PFSK-1 (cell line): ENCODE results near the gene ARV1.

Source experiments
- FOXP2 ChIP-seq: optimal IDR thresholded peaks from 2 replicates; pipeline ENCODE3; 2011; ENCODE audit warnings: borderline replicate concordance, control low read depth, inconsistent platforms; ENCODE audit not compliant: insufficient read depth; ENCODE audit errors: extremely low read length, extremely low read depth
- POLR2AphosphoS5 ChIP-seq: IDR thresholded peaks from 2 replicates; pipeline ENCODE4 v1.6.1; 2012; ENCODE audit warnings: low read depth, mild to moderate bottlenecking, control low read depth, low read length, moderate library complexity
- REST ChIP-seq, 2 experiments: IDR thresholded peaks; 2 replicates each; pipeline versions ENCODE4 v1.6.1 to v1.8.0; 2011 to 2012; ENCODE audit warnings: low read depth in 2 of 2, low read length in 2 of 2, control low read depth in 1 of 2, inconsistent platforms in 1 of 2, mild to moderate bottlenecking in 1 of 2, moderate library complexity in 1 of 2; ENCODE audit not compliant: insufficient read depth in 1 of 2
- SIN3A ChIP-seq: IDR thresholded peaks from 2 replicates; pipeline ENCODE4 v1.6.1; 2012; ENCODE audit warnings: mild to moderate bottlenecking, low read length, moderate library complexity, borderline replicate concordance; ENCODE audit not compliant: insufficient read depth
- TAF1 ChIP-seq: IDR thresholded peaks from 2 replicates; pipeline ENCODE4 v1.6.1; 2012; ENCODE audit warnings: low read length, control low read depth, borderline replicate concordance; ENCODE audit not compliant: insufficient read depth

ARV1 gene

GRCh38 chr1:230987448-230987847 is 8.6 kb downstream of the ARV1 start:
- TF ChIP-seq FOXP2 (no peak), POLR2AphosphoS5 (no peak), REST (IDR thresholded peaks at IDR 0.05; ENCODE audit: insufficient read depth in 1 of 2, low read depth in 2 of 2, low read length in 2 of 2) (no peak), SIN3A (no peak), TAF1 (no peak)

GRCh38 chr1:230992100-230992774 is 13.3 kb downstream of the ARV1 start:
- TF ChIP-seq SIN3A (no peak), FOXP2 (no peak), REST (IDR thresholded peaks at IDR 0.05; ENCODE audit: insufficient read depth in 1 of 2, low read depth in 2 of 2, low read length in 2 of 2) (no peak), TAF1 (no peak), POLR2AphosphoS5 (no peak)

GRCh38 chr1:230994860-230995259 is 16.0 kb downstream of the ARV1 start:
- TF ChIP-seq POLR2AphosphoS5 (no peak), REST (IDR thresholded peaks at IDR 0.05; ENCODE audit: insufficient read depth in 1 of 2, low read depth in 2 of 2, low read length in 2 of 2) (no peak), SIN3A (no peak), TAF1 (no peak), FOXP2 (no peak)

- TF ChIP-seq FOXP2 (no peak), SIN3A (no peak), TAF1 (no peak), POLR2AphosphoS5 (no peak), REST (IDR thresholded peaks at IDR 0.05; ENCODE audit: insufficient read depth in 1 of 2, low read depth in 2 of 2, low read length in 2 of 2) (no peak)
Measured at GRCh38 chr1:231000201-231000600, 21.3 kb downstream of the ARV1 start.

GRCh38 chr1:231000639-231001038 is 21.7 kb downstream of the ARV1 start:
- TF ChIP-seq REST (IDR thresholded peaks at IDR 0.05; ENCODE audit: insufficient read depth in 1 of 2, low read depth in 2 of 2, low read length in 2 of 2) (no peak), POLR2AphosphoS5 (no peak), FOXP2 (no peak), TAF1 (no peak), SIN3A (no peak)
